IPS DF 6.9 (cell line): ENCODE data around the gene SUB1.
"Not testable (repeated sequence)": the region's sequence is repeated elsewhere in the genome, so short reads cannot be mapped to it uniquely, and the experiment has no call there.

Source experiments
- DNase-seq: peaks from one replicate; pipeline ENCODE4 v3.0.0-alpha.2; 2013; ENCODE audit warnings: low read depth, low spot score
- H3K27ac ChIP-seq: one replicate; pipeline ENCODE4 v1.5.1; 2013; ENCODE audit warnings: low read length, control low read depth
- H3K27me3 ChIP-seq: 2 replicates; pipeline ENCODE4 v1.6.1; 2013; ENCODE audit warnings: mild to moderate bottlenecking, low read length; ENCODE audit not compliant: control insufficient read depth, insufficient read depth
- H3K36me3 ChIP-seq: 2 replicates; pipeline ENCODE4 v1.6.1; 2013; ENCODE audit warnings: low read length; ENCODE audit not compliant: control insufficient read depth, insufficient read depth
- H3K4me1 ChIP-seq: 2 replicates; pipeline ENCODE4 v1.6.1; 2013; ENCODE audit warnings: low read length; ENCODE audit not compliant: control insufficient read depth, insufficient read depth
- H3K4me3 ChIP-seq: 2 replicates; pipeline ENCODE4 v1.5.1; 2013; ENCODE audit warnings: mild to moderate bottlenecking, low read length
- H3K9me3 ChIP-seq: 2 replicates; pipeline ENCODE4 v1.6.1; 2013; ENCODE audit warnings: low read length, inconsistent platforms; ENCODE audit not compliant: control insufficient read depth, insufficient read depth
- WGBS: extraction: QIAGEN DNeasy Blood & Tissue Kit; methylation state at CpG from one replicate; pipeline ENCODE4 v1.1.7; 2013; ENCODE audit warnings: mixed read lengths, missing lambda C conversion rate; ENCODE audit not compliant: insufficient read length, insufficient coverage; 5-methylcytosine and 5-hydroxymethylcytosine counted together

The SUB1 gene

GRCh38 chr5:32585446-32586275, at the start of gene SUB1:
SUB1 (plus strand) TSS chr5:32585557; CDS start chr5:32588513, 2,956 bp downstream.
- WGBS = no CpG with 5 or more reads among the region's 89 CpGs
- Histone ChIP-seq H3K4me3 (peak within 1 kb of the TSS; percentile 94), H3K9me3 (no peaks in the 10 kb centered on the region), H3K27ac (no peak within 1 kb of the TSS), H3K36me3 (no peaks in the 10 kb centered on the region; the same call in 1 of the 2 replicates), H3K27me3 (no peaks in the 10 kb centered on the region), H3K4me1 (no peaks in the 10 kb centered on the region; the same call in 1 of the 2 replicates)
- peak; percentile 87 for DNase-seq

- WGBS = no CpG with 5 or more reads among the region's 4 CpGs
These were observed 49.1 kb upstream of the SUB1 start for GRCh38 chr5:32536246-32536645.

GRCh38 chr5:32537437-32538029, 47.8 kb upstream of the SUB1 start:
- WGBS = no CpG with 5 or more reads among the region's 7 CpGs
- not testable (repeated sequence) for H3K4me3 ChIP-seq, H3K9me3 ChIP-seq, H3K36me3 ChIP-seq, H3K27ac ChIP-seq, DNase-seq, H3K4me1 ChIP-seq, H3K27me3 ChIP-seq

More at GRCh38 chr5:32536246-32536645, 49.1 kb upstream of the SUB1 start:
- H3K4me1 ChIP-seq = peaks cover 3% of the 10 kb centered on the region
- no peaks in the 10 kb centered on the region for H3K27me3 ChIP-seq
- no peaks in the 10 kb centered on the region for H3K9me3 ChIP-seq
- H3K27ac ChIP-seq = no peak overlapping the region
- H3K4me3 ChIP-seq = no peak overlapping the region
- DNase-seq = no peak
- no peaks in the 10 kb centered on the region for H3K36me3 ChIP-seq

- WGBS = no CpG with 5 or more reads among the region's 7 CpGs
- Histone ChIP-seq H3K27me3 (no peaks in the 10 kb centered on the region), H3K4me1 (no peaks in the 10 kb centered on the region), H3K9me3 (no peaks in the 10 kb centered on the region), H3K27ac (no peak overlapping the region), H3K4me3 (no peak overlapping the region), H3K36me3 (no peaks in the 10 kb centered on the region)
- no peak for DNase-seq
These were observed 47.3 kb upstream of the SUB1 start for GRCh38 chr5:32538031-32538547.

GRCh38 chr5:32539981-32540845, 45.1 kb upstream of the SUB1 start:
- no peaks in the 10 kb centered on the region for H3K9me3 ChIP-seq
- no CpG with 5 or more reads among the region's 6 CpGs for WGBS
- no peaks in the 10 kb centered on the region for H3K4me1 ChIP-seq
- H3K27me3 ChIP-seq = no peaks in the 10 kb centered on the region
- H3K27ac ChIP-seq = no peak overlapping the region
- no peak for DNase-seq
- H3K4me3 ChIP-seq = no peak overlapping the region
- H3K36me3 ChIP-seq = no peaks in the 10 kb centered on the region

- Histone ChIP-seq H3K27me3 (no peaks in the 10 kb centered on the region), H3K36me3 (no peaks in the 10 kb centered on the region), H3K4me3 (no peak overlapping the region), H3K27ac (no peak overlapping the region), H3K4me1 (no peaks in the 10 kb centered on the region), H3K9me3 (no peaks in the 10 kb centered on the region)
- no peak for DNase-seq
- WGBS = no CpG with 5 or more reads among the region's 4 CpGs
These were observed 44.1 kb upstream of the SUB1 start for GRCh38 chr5:32541241-32541640.

GRCh38 chr5:32542216-32543059, 42.9 kb upstream of the SUB1 start:
- no peaks in the 10 kb centered on the region for H3K4me1 ChIP-seq
- DNase-seq = no peak
- no CpG with 5 or more reads among the region's 10 CpGs for WGBS

GRCh38 chr5:32543291-32543690, 42.1 kb upstream of the SUB1 start:
- Histone ChIP-seq H3K27ac (no peak overlapping the region), H3K27me3 (no peaks in the 10 kb centered on the region), H3K4me1 (no peaks in the 10 kb centered on the region), H3K9me3 (no peaks in the 10 kb centered on the region), H3K36me3 (no peaks in the 10 kb centered on the region), H3K4me3 (no peak overlapping the region)
- WGBS = no CpG with 5 or more reads among the region's 8 CpGs
- no peak for DNase-seq

More at GRCh38 chr5:32542216-32543059, 42.9 kb upstream of the SUB1 start:
- no peak overlapping the region for H3K27ac ChIP-seq
- no peak overlapping the region for H3K4me3 ChIP-seq
- H3K9me3 ChIP-seq = no peaks in the 10 kb centered on the region
- no peaks in the 10 kb centered on the region for H3K36me3 ChIP-seq
- no peaks in the 10 kb centered on the region for H3K27me3 ChIP-seq

GRCh38 chr5:32545102-32545800, 40.1 kb upstream of the SUB1 start:
- no peak for DNase-seq
- WGBS = no CpG with 5 or more reads among the region's 12 CpGs
- H3K27me3 ChIP-seq = no peaks in the 10 kb centered on the region
- no peak overlapping the region for H3K4me3 ChIP-seq
- H3K9me3 ChIP-seq = no peaks in the 10 kb centered on the region
- no peak overlapping the region for H3K27ac ChIP-seq
- H3K4me1 ChIP-seq = no peaks in the 10 kb centered on the region
- H3K36me3 ChIP-seq = no peaks in the 10 kb centered on the region
